Mesendoderm (in vitro differentiated cells): ENCODE results near the gene C10orf95.

ENCODE experiments used
- DNase-seq: peaks from one replicate; pipeline ENCODE4 v3.0.0; 2013
- H2AK5ac ChIP-seq: 2 replicates; pipeline ENCODE4 v1.6.1; 2013; ENCODE audit warnings: low read length, inconsistent platforms
- H2BK120ac ChIP-seq: 2 replicates; pipeline ENCODE4 v1.6.1; 2013; ENCODE audit warnings: low read depth, mild to moderate bottlenecking, low read length, moderate library complexity, mixed read lengths
- H2BK15ac ChIP-seq: replicated peaks from 2 replicates; pipeline ENCODE4 v1.6.1; 2013; ENCODE audit warnings: low read depth, mild to moderate bottlenecking, moderate library complexity
- H2BK5ac ChIP-seq: 2 replicates; pipeline ENCODE4 v1.6.1; 2013; ENCODE audit warnings: low read length, inconsistent platforms
- H3K18ac ChIP-seq: 2 replicates; pipeline ENCODE4 v1.6.1; 2013; ENCODE audit warnings: mild to moderate bottlenecking, low read length, mixed read lengths
- H3K23ac ChIP-seq: one replicate; pipeline ENCODE4 v1.6.1; 2013; ENCODE audit warnings: low read length
- H3K27ac ChIP-seq: 2 replicates; pipeline ENCODE4 v1.5.1; 2013; ENCODE audit warnings: low read depth, mild to moderate bottlenecking, inconsistent platforms, low read length, moderate library complexity
- H3K27me3 ChIP-seq: 2 replicates; pipeline ENCODE4 v1.6.1; 2013; ENCODE audit warnings: low read length, control low read depth, mild to moderate bottlenecking, inconsistent platforms; ENCODE audit not compliant: insufficient read depth, poor library complexity
- H3K36me3 ChIP-seq: 2 replicates; pipeline ENCODE4 v1.6.1; 2013; ENCODE audit warnings: low read length, inconsistent platforms; ENCODE audit not compliant: control insufficient read depth, insufficient read depth
- H3K4ac ChIP-seq: one replicate; pipeline ENCODE4 v1.6.1; 2013; ENCODE audit warnings: low read depth, mild to moderate bottlenecking, low read length, moderate library complexity
- H3K4me1 ChIP-seq: 2 replicates; pipeline ENCODE4 v1.6.1; 2013; ENCODE audit warnings: low read depth, low read length, inconsistent platforms; ENCODE audit not compliant: control insufficient read depth
- H3K4me2 ChIP-seq: 2 replicates; pipeline ENCODE4 v1.6.1; 2013; ENCODE audit warnings: low read length
- H3K4me3 ChIP-seq: 2 replicates; pipeline ENCODE4 v1.5.1; 2013; ENCODE audit warnings: mild to moderate bottlenecking, low read length
- H3K56ac ChIP-seq: one replicate; pipeline ENCODE4 v1.6.1; 2013; ENCODE audit warnings: low read length
- H3K79me1 ChIP-seq: 2 replicates; pipeline ENCODE4 v1.6.1; 2013; ENCODE audit warnings: low read length, inconsistent platforms
- H3K79me2 ChIP-seq: 2 replicates; pipeline ENCODE4 v1.6.1; 2013; ENCODE audit warnings: mild to moderate bottlenecking, low read length; ENCODE audit not compliant: control insufficient read depth, insufficient read depth
- H3K9ac ChIP-seq: 2 replicates; pipeline ENCODE4 v1.6.1; 2013; ENCODE audit warnings: low read length, inconsistent platforms
- H4K5ac ChIP-seq: one replicate; pipeline ENCODE4 v1.6.1; 2013; ENCODE audit warnings: low read length
- H4K8ac ChIP-seq: one replicate; pipeline ENCODE4 v1.6.1; 2013; ENCODE audit warnings: low read depth, mild to moderate bottlenecking, control low read depth, low read length, moderate library complexity
- WGBS: extraction: QIAGEN DNeasy Blood & Tissue Kit; methylation state at CpG from one replicate; pipeline ENCODE4 v1.1.7; 2013; ENCODE audit warnings: low lambda C conversion rate, missing lambda C conversion rate; ENCODE audit not compliant: insufficient coverage; ENCODE audit errors: extremely low coverage; 5-methylcytosine and 5-hydroxymethylcytosine counted together

The C10orf95 gene

DNA sequence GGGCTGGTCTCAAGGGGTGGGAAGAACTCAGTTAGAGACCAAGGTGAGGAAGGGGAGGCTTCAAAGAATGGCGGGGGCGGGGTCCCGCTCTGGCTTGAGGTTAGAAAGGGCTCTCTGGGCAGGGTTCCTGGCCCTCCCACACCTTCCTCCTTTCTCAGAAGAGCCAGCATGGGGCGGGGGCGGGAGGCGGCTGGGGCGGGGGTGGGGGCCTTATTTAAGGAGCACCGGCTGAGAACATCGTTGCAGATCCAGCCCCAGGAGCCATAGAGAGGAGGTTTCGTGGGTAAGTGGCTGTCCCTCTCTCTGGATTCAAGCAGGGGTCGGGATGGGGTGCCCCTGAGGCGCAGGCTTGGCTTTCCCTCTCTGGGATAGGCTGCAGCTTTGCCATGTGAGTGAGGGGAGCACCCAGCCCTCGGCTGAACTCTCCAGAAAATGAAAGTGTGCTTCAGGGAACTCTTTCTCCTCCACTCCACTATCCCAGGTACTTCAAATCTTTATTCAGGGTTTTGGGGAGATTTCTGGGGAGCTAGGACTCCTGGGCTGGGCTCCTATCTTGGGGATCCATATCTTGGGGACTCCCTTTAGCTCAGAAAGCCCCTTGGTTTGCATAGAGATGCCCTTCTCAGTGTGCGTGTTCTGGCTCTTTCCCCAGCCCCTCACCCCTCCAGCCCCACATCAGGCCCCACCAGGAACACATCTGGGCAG is 15.7 kb downstream of the C10orf95 start:
- no peak overlapping the region for H2AK5ac ChIP-seq
- peak overlapping the region; percentile 65 for H3K9ac ChIP-seq
- H3K36me3 ChIP-seq = no peaks in the 10 kb centered on the region
- no peaks in the 10 kb centered on the region for H3K27me3 ChIP-seq
- no peak for DNase-seq
- H3K4me1 ChIP-seq = peaks cover 3% of the 10 kb centered on the region
- H3K4me2 ChIP-seq = peak overlapping the region; percentile 56
- WGBS = no CpG with 5 or more reads among the region's 14 CpGs
- no peak overlapping the region for H2BK15ac ChIP-seq
- H3K4me3 ChIP-seq = no peak overlapping the region
- no peak overlapping the region for H4K8ac ChIP-seq
- peaks cover 3% of the 10 kb centered on the region for H3K79me1 ChIP-seq
- H2BK120ac ChIP-seq = no peak overlapping the region
- H3K79me2 ChIP-seq = no peaks in the 10 kb centered on the region
- H3K18ac ChIP-seq = peak overlapping the region; percentile 20
- H4K5ac ChIP-seq = no peak overlapping the region
- no peak overlapping the region for H3K4ac ChIP-seq
- no peak overlapping the region for H2BK5ac ChIP-seq
- no peak overlapping the region for H3K27ac ChIP-seq
- no peak overlapping the region for H3K23ac ChIP-seq
- peak overlapping the region; percentile 73 for H3K56ac ChIP-seq

DNA sequence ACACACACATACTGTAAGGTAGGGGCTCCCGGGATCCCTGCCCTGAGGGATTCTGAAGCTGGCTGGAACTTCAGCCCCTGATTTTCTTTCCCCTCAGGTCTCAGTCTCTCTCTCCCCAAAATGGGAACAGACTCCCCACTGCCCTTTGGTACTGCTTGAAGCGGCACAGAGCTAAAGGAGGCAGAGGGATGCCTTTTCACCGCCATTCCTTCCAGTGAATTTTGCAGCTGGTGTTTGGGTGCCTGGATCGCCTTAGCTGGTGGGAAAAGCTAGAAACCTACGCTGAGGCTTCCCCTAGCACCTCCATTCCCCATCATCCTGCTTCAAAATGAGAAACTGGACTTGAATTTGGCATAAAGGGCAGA is 16.2 kb downstream of the C10orf95 start:
- peaks cover 3% of the 10 kb centered on the region for H3K4me1 ChIP-seq
- H4K8ac ChIP-seq = no peak overlapping the region
- H2BK5ac ChIP-seq = no peak overlapping the region
- WGBS = no CpG with 5 or more reads among the region's 5 CpGs
- H3K79me2 ChIP-seq = no peaks in the 10 kb centered on the region
- H2AK5ac ChIP-seq = no peak overlapping the region
- DNase-seq = no peak
- H3K56ac ChIP-seq = peak overlapping the region; percentile 73
- H3K23ac ChIP-seq = no peak overlapping the region
- no peak overlapping the region for H3K4ac ChIP-seq
- peak overlapping the region; percentile 56 for H3K4me2 ChIP-seq
- no peaks in the 10 kb centered on the region for H3K36me3 ChIP-seq
- H3K18ac ChIP-seq = peak overlapping the region; percentile 20
- H2BK15ac ChIP-seq = no peak overlapping the region
- no peak overlapping the region for H4K5ac ChIP-seq
- no peaks in the 10 kb centered on the region for H3K27me3 ChIP-seq
- H3K79me1 ChIP-seq = peaks cover 3% of the 10 kb centered on the region
- no peak overlapping the region for H3K4me3 ChIP-seq
- peak overlapping the region; percentile 65 for H3K9ac ChIP-seq
- no peak overlapping the region for H2BK120ac ChIP-seq
- no peak overlapping the region for H3K27ac ChIP-seq

DNA sequence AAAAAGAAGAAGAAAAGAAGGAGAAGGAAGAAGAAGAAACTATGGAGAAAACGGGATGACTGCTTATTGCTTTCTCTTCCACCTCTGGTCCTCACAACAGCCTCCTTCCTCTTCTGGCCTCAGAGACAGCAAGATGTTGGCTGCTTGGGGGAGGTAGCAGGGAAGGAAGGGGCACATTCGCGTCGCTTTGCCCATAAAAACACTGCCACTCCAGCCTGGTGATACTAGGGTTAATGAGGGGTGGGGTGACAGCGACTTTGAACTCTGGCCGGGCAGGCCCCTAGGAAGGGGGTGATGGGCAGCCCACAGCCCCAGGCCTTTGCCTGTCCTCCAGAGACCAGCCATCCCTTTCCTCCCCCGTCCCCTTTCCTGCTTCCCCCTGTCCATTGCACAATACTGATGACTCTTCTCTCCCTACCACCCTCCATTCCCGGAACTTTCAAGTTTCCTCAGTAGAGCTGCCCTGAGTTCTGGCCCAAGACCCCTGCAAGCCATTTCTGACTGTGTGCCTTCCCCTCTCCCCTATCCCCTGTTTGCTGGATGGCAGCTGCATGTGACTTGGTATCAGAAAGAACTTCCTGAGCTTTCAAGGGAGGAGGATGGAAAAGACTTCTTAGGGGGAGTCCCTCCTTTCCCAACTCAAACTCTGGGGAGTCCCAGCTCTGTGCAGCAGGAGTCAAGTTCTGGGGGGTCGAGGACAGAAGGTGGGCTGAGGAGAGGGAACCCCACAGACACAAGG is 16.8 kb downstream of the C10orf95 start:
- Histone ChIP-seq H4K8ac (no peak overlapping the region), H3K27ac (no peak overlapping the region), H2BK120ac (no peak overlapping the region), H4K5ac (no peak overlapping the region), H3K36me3 (no peaks in the 10 kb centered on the region), H3K79me1 (peaks cover 3% of the 10 kb centered on the region), H3K56ac (peak overlapping the region; percentile 73), H2BK15ac (no peak overlapping the region), H3K18ac (no peak overlapping the region), H3K4ac (no peak overlapping the region), H2BK5ac (no peak overlapping the region), H3K4me2 (no peak overlapping the region), H3K79me2 (no peaks in the 10 kb centered on the region), H3K4me3 (no peak overlapping the region), H3K9ac (peak overlapping the region; percentile 65), H3K27me3 (no peaks in the 10 kb centered on the region), H3K23ac (no peak overlapping the region), H2AK5ac (no peak overlapping the region), H3K4me1 (peaks cover 3% of the 10 kb centered on the region)
- DNase-seq = peak; percentile 49
- WGBS = no CpG with 5 or more reads among the region's 9 CpGs

DNA sequence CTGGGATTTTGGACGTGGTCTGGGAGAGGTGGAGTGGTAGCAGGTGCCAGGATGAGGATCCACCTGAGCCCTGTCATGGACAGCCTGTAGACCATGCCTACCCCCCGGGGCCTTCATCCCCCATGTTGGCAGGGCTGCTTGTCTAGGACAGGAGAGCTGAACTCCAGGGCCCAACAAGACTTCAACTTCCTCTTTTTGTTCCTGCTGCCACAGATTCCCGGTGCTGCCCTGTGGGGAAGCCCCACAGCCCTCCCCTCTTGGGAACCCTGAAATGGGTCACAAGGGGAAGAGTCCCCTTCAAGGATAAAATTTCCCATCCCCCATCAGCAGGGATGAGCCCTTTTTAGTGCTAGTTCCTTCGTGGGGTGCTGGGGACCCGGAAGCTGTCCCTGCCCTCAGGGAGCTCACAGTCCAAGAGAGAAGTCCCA is 17.7 kb downstream of the C10orf95 start:
- Histone ChIP-seq H2BK5ac (no peak overlapping the region), H4K8ac (no peak overlapping the region), H3K4ac (no peak overlapping the region), H3K4me1 (peaks cover 3% of the 10 kb centered on the region), H2BK15ac (no peak overlapping the region), H3K79me1 (peaks cover 3% of the 10 kb centered on the region), H3K36me3 (no peaks in the 10 kb centered on the region), H4K5ac (no peak overlapping the region), H3K27ac (no peak overlapping the region), H3K4me3 (no peak overlapping the region), H3K56ac (no peak overlapping the region), H3K4me2 (no peak overlapping the region), H2BK120ac (no peak overlapping the region), H2AK5ac (no peak overlapping the region), H3K27me3 (no peaks in the 10 kb centered on the region), H3K9ac (no peak overlapping the region), H3K79me2 (no peaks in the 10 kb centered on the region), H3K23ac (no peak overlapping the region), H3K18ac (no peak overlapping the region)
- WGBS = no CpG with 5 or more reads among the region's 5 CpGs
- no peak for DNase-seq

DNA sequence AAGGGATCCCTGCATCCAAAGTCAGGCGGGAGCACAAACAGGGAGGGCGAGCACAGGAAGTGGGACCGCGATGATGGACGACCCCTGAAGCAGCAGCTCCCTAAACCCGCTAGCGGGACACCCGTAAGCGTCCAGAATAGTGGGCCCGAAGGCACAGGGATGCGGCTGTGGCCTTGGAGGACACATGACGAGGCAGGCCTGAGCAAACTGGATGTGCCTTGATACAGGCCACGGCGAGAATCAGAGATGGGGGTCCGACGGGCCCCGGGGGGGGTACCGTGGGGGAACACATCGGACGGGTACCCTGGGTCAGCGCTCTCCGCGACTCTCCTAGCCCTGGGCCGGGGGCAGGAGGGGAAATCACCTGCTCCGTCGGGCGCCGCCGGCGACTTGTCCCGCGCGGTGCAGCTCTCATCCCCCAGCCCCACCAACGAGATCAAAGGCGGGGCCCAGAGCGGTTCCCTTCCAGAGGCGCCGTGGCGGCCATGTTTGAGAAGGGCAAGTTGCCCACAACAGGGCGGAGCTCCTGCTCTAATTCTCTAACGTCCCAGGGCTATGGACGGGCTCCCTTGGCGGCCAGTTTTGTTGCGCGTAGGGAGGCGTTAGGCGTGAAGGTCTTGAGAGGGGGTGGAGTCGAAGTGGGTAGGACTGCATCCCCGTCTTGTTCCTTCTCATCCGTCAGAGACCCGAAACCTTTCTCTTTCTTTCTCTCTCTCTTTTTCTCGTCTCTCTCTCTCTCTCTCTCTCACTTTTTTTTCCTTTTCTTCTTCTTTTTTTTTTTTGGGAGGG is 19.0 kb downstream of the C10orf95 start, which contains the start of gene CUEDC2:
CUEDC2 (minus strand) TSS at position 413 of the 789 bp plus-strand sequence. CDS start 7,386 bp downstream, outside the sequence.
- H3K4ac ChIP-seq = peak within 1 kb of the TSS; percentile 49

More for the DNA sequence above, 19.0 kb downstream of the C10orf95 start, which contains the start of gene CUEDC2:
- no peak within 1 kb of the TSS for H3K23ac ChIP-seq
- DNase-seq = peak; percentile 98
- H2BK120ac ChIP-seq = no peak within 1 kb of the TSS
- no peak within 1 kb of the TSS for H2BK15ac ChIP-seq
- peaks cover 3% of the 10 kb centered on the region for H3K79me1 ChIP-seq
- no peak within 1 kb of the TSS for H3K27ac ChIP-seq
- no CpG with 5 or more reads among the region's 52 CpGs for WGBS
- peaks cover 3% of the 10 kb centered on the region for H3K4me1 ChIP-seq
- peak within 1 kb of the TSS; percentile 31 for H2AK5ac ChIP-seq
- H3K79me2 ChIP-seq = no peaks in the 10 kb centered on the region
- H3K27me3 ChIP-seq = no peaks in the 10 kb centered on the region
- peak within 1 kb of the TSS; percentile 68 for H3K4me2 ChIP-seq
- H4K5ac ChIP-seq = no peak within 1 kb of the TSS
- H3K36me3 ChIP-seq = no peaks in the 10 kb centered on the region
- peak within 1 kb of the TSS; percentile 90 for H3K56ac ChIP-seq
- H3K4me3 ChIP-seq = peak within 1 kb of the TSS; percentile 51
- peak within 1 kb of the TSS; percentile 80 for H3K9ac ChIP-seq
- H4K8ac ChIP-seq = no peak within 1 kb of the TSS
- H2BK5ac ChIP-seq = no peak within 1 kb of the TSS
- H3K18ac ChIP-seq = peak within 1 kb of the TSS; percentile 51
